ENCODE data around the gene THBD.
A peak's percentile ranks its signal among the peaks of the same experiment; 100 is the strongest.

- TF ChIP-seq CTCF (conservative IDR thresholded peaks at IDR 0.05; ENCODE audit: low read depth, low read length) (peak; percentile 16; the same call in 1 of the 2 replicates), EZH2phosphoT487 (IDR thresholded peaks at IDR 0.05; ENCODE audit: borderline replicate concordance, low read length) (no peak)
Observed at GRCh38 chr20:23074052-23074451, 24.6 kb upstream of the THBD start.
